ENCODE data around the gene RAB4B.

DNA sequence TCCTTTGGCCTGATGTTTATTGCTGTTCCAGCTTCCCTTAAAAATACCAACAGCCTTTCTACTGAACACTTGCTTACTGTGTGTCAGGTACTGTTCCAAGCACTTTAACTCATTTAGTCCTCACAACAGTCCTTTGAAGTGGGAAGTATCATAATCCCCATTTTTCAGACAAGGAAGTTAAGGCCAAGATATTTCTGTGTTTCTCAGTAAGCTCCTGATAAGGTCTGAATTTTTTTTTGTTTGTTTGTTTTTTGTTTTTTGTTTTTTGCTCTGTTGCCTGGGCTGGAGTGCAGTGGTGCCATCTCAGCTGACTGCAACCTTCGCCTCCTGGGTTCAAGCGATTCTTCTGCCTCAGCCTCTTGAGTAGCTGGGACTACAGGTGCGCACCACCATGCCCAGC is 19.6 kb upstream of the RAB4B start:
- TF ChIP-seq, protein P1, sequence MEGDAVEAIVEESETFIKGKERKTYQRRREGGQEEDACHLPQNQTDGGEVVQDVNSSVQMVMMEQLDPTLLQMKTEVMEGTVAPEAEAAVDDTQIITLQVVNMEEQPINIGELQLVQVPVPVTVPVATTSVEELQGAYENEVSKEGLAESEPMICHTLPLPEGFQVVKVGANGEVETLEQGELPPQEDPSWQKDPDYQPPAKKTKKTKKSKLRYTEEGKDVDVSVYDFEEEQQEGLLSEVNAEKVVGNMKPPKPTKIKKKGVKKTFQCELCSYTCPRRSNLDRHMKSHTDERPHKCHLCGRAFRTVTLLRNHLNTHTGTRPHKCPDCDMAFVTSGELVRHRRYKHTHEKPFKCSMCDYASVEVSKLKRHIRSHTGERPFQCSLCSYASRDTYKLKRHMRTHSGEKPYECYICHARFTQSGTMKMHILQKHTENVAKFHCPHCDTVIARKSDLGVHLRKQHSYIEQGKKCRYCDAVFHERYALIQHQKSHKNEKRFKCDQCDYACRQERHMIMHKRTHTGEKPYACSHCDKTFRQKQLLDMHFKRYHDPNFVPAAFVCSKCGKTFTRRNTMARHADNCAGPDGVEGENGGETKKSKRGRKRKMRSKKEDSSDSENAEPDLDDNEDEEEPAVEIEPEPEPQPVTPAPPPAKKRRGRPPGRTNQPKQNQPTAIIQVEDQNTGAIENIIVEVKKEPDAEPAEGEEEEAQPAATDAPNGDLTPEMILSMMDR (IDR thresholded peaks at IDR 0.05) = no peak
- no peak for TF ChIP-seq POLR2A (IDR thresholded peaks at IDR 0.05)

Data from adrenal gland (tissue), 5 donors.